ENCODE data around the gene USP11.

- TF ChIP-seq, protein P1, sequence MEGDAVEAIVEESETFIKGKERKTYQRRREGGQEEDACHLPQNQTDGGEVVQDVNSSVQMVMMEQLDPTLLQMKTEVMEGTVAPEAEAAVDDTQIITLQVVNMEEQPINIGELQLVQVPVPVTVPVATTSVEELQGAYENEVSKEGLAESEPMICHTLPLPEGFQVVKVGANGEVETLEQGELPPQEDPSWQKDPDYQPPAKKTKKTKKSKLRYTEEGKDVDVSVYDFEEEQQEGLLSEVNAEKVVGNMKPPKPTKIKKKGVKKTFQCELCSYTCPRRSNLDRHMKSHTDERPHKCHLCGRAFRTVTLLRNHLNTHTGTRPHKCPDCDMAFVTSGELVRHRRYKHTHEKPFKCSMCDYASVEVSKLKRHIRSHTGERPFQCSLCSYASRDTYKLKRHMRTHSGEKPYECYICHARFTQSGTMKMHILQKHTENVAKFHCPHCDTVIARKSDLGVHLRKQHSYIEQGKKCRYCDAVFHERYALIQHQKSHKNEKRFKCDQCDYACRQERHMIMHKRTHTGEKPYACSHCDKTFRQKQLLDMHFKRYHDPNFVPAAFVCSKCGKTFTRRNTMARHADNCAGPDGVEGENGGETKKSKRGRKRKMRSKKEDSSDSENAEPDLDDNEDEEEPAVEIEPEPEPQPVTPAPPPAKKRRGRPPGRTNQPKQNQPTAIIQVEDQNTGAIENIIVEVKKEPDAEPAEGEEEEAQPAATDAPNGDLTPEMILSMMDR (IDR thresholded peaks at IDR 0.05) = no peak
- TF ChIP-seq POLR2A (IDR thresholded peaks at IDR 0.05) = no peak
Measured at GRCh38 chrX:47194194-47194787, 38.5 kb upstream of the USP11 start.
